RWPE1 (cell line): ENCODE data around the gene PER2.

Source experiments
- CTCF ChIA-PET: fragments of 350-600 bp; sonication (Branson Sonifier 250); formaldehyde crosslinking; extraction: SDS; loops from one replicate; lab custom pipeline; 2021; lab: Yijun Ruan, JAX
- POLR2A ChIA-PET: fragments of 400-600 bp; formaldehyde crosslinking; extraction: SDS; loops from one replicate; lab custom pipeline; 2020; ENCODE audit warnings: antibody characterized with exemption; ENCODE audit not compliant: low non-redundant PET; lab: Yijun Ruan, JAX
- DNase-seq: peaks from one replicate; pipeline ENCODE4 v3.0.0; 2012; ENCODE audit warnings: low spot score
- H3K27ac ChIP-seq: fragments of 450-650 bp; 2 replicates; pipeline ENCODE4 v1.5.1; 2017
- CTCF ChIP-seq: fragments of 450-650 bp; conservative IDR thresholded peaks from 2 replicates; pipeline ENCODE4 v1.5.1; 2017; ENCODE audit warnings: low read depth, mild to moderate bottlenecking

The PER2 gene

GRCh38 chr2:238304116-238304515 is 15.7 kb upstream of the PER2 start:
- no peak for DNase-seq
- TF ChIP-seq CTCF = no peak
- CTCF ChIA-PET = no interaction called here

GRCh38 chr2:238302751-238303150 is 14.3 kb upstream of the PER2 start:
- ChIA-PET CTCF (interaction anchor here (0.9 to 1.2 kb wide), 2 partner anchors 8 to 16 kb away, joined by 3 to 4 read pairs; no protein-coding TSS in a partner anchor), POLR2A (no interaction called here)
- no peak overlapping the region for H3K27ac ChIP-seq

More at GRCh38 chr2:238304116-238304515, 15.7 kb upstream of the PER2 start:
- no peak overlapping the region for H3K27ac ChIP-seq
- POLR2A ChIA-PET = no interaction called here

GRCh38 chr2:238302087-238302486 is 13.7 kb upstream of the PER2 start:
- no peak overlapping the region for H3K27ac ChIP-seq
- POLR2A ChIA-PET = no interaction called here
- no peak for DNase-seq
- TF ChIP-seq CTCF = no peak
- CTCF ChIA-PET = interaction anchor here (0.7 to 1.2 kb wide), 2 partner anchors 15 to 39 kb away, joined by 3 to 4 read pairs; no protein-coding TSS in a partner anchor

More at GRCh38 chr2:238302751-238303150, 14.3 kb upstream of the PER2 start:
- DNase-seq = no peak
- no peak for TF ChIP-seq CTCF

- no peak for TF ChIP-seq CTCF
- ChIA-PET POLR2A (no interaction called here), CTCF (interaction anchor here (1.9 kb wide), 1 partner anchor 36 kb away, joined by 7 read pairs; no protein-coding TSS in a partner anchor)
- H3K27ac ChIP-seq = no peak overlapping the region
- DNase-seq = no peak
These were observed 11.4 kb upstream of the PER2 start for GRCh38 chr2:238299803-238300202.

GRCh38 chr2:238296638-238297457 is 8.4 kb upstream of the PER2 start:
- POLR2A ChIA-PET = no interaction called here
- H3K27ac ChIP-seq = no peak overlapping the region

More at GRCh38 chr2:238296638-238297457, 8.4 kb upstream of the PER2 start:
- TF ChIP-seq CTCF = no peak
- no peak for DNase-seq
- CTCF ChIA-PET = no interaction called here
